Activated naive CD8-positive, alpha-beta T cell (primary cell): ENCODE measurements around the gene RFTN1.

ENCODE experiments used
- H3K27ac Mint-ChIP-seq: one replicate; pipeline ENCODE4 v1.8.0; 2021; ENCODE audit warnings: mixed read lengths
- H3K27me3 Mint-ChIP-seq: one replicate; pipeline ENCODE4 v1.8.0; 2021; ENCODE audit warnings: mixed read lengths
- H3K36me3 Mint-ChIP-seq: one replicate; pipeline ENCODE4 v1.8.0; 2021; ENCODE audit warnings: mixed read lengths
- H3K4me1 Mint-ChIP-seq: one replicate; pipeline ENCODE4 v1.8.0; 2021; ENCODE audit warnings: low read depth, mixed read lengths
- H3K4me3 Mint-ChIP-seq: one replicate; pipeline ENCODE4 v1.8.0; 2021; ENCODE audit warnings: mild to moderate bottlenecking, mixed read lengths
- H3K9me3 Mint-ChIP-seq: one replicate; pipeline ENCODE4 v1.8.0; 2021; ENCODE audit warnings: low read depth, mixed read lengths

RFTN1 gene

GRCh38 chr3:16538507-16538906 lies 25.0 kb upstream of the RFTN1 start:
- Mint-ChIP-seq H3K27ac (no peak overlapping the region), H3K4me3 (no peak overlapping the region), H3K9me3 (no peaks in the 10 kb centered on the region), H3K4me1 (no peaks in the 10 kb centered on the region), H3K36me3 (no peaks in the 10 kb centered on the region), H3K27me3 (peaks cover 4% of the 10 kb centered on the region)

GRCh38 chr3:16536996-16537395 lies 23.5 kb upstream of the RFTN1 start:
- Mint-ChIP-seq H3K4me1 (no peaks in the 10 kb centered on the region), H3K27ac (no peak overlapping the region), H3K9me3 (no peaks in the 10 kb centered on the region), H3K36me3 (no peaks in the 10 kb centered on the region), H3K4me3 (no peak overlapping the region), H3K27me3 (peaks cover 2% of the 10 kb centered on the region)

GRCh38 chr3:16536344-16536663 lies 22.8 kb upstream of the RFTN1 start:
- no peak overlapping the region for H3K4me3 Mint-ChIP-seq
- H3K27me3 Mint-ChIP-seq = peaks cover 2% of the 10 kb centered on the region

GRCh38 chr3:16534640-16535262 lies 21.3 kb upstream of the RFTN1 start:
- no peaks in the 10 kb centered on the region for H3K36me3 Mint-ChIP-seq
- H3K27me3 Mint-ChIP-seq = peaks cover 2% of the 10 kb centered on the region
- H3K9me3 Mint-ChIP-seq = no peaks in the 10 kb centered on the region
- H3K4me3 Mint-ChIP-seq = no peak overlapping the region
- H3K4me1 Mint-ChIP-seq = no peaks in the 10 kb centered on the region
- no peak overlapping the region for H3K27ac Mint-ChIP-seq

More at GRCh38 chr3:16536344-16536663, 22.8 kb upstream of the RFTN1 start:
- H3K36me3 Mint-ChIP-seq = no peaks in the 10 kb centered on the region
- no peaks in the 10 kb centered on the region for H3K9me3 Mint-ChIP-seq
- H3K27ac Mint-ChIP-seq = no peak overlapping the region
- H3K4me1 Mint-ChIP-seq = no peaks in the 10 kb centered on the region

GRCh38 chr3:16533928-16534574 lies 20.6 kb upstream of the RFTN1 start:
- H3K27me3 Mint-ChIP-seq = peaks cover 2% of the 10 kb centered on the region
- H3K9me3 Mint-ChIP-seq = no peaks in the 10 kb centered on the region
- peaks cover 4% of the 10 kb centered on the region for H3K4me1 Mint-ChIP-seq
- H3K36me3 Mint-ChIP-seq = no peaks in the 10 kb centered on the region
- H3K4me3 Mint-ChIP-seq = no peak overlapping the region
- no peak overlapping the region for H3K27ac Mint-ChIP-seq

GRCh38 chr3:16529264-16529663 lies 15.8 kb upstream of the RFTN1 start:
- Mint-ChIP-seq H3K36me3 (peaks cover 3% of the 10 kb centered on the region), H3K27ac (peak overlapping the region; percentile 61), H3K27me3 (no peaks in the 10 kb centered on the region)

GRCh38 chr3:16528581-16528993 lies 15.1 kb upstream of the RFTN1 start:
- peaks cover 12% of the 10 kb centered on the region for H3K4me1 Mint-ChIP-seq
- no peaks in the 10 kb centered on the region for H3K27me3 Mint-ChIP-seq
- no peaks in the 10 kb centered on the region for H3K9me3 Mint-ChIP-seq
- H3K36me3 Mint-ChIP-seq = peaks cover 3% of the 10 kb centered on the region
- no peak overlapping the region for H3K27ac Mint-ChIP-seq
- no peak overlapping the region for H3K4me3 Mint-ChIP-seq

More at GRCh38 chr3:16529264-16529663, 15.8 kb upstream of the RFTN1 start:
- Mint-ChIP-seq H3K9me3 (no peaks in the 10 kb centered on the region), H3K4me3 (no peak overlapping the region), H3K4me1 (peaks cover 12% of the 10 kb centered on the region)

GRCh38 chr3:16528106-16528505 lies 14.6 kb upstream of the RFTN1 start:
- Mint-ChIP-seq H3K27me3 (no peaks in the 10 kb centered on the region), H3K27ac (no peak overlapping the region), H3K9me3 (no peaks in the 10 kb centered on the region)

GRCh38 chr3:16524196-16524595 lies 10.7 kb upstream of the RFTN1 start:
- Mint-ChIP-seq H3K4me1 (peaks cover 21% of the 10 kb centered on the region), H3K9me3 (peaks cover 9% of the 10 kb centered on the region), H3K36me3 (peaks cover 7% of the 10 kb centered on the region), H3K4me3 (no peak overlapping the region), H3K27me3 (no peaks in the 10 kb centered on the region), H3K27ac (no peak overlapping the region)

More at GRCh38 chr3:16528106-16528505, 14.6 kb upstream of the RFTN1 start:
- peaks cover 3% of the 10 kb centered on the region for H3K36me3 Mint-ChIP-seq
- peaks cover 12% of the 10 kb centered on the region for H3K4me1 Mint-ChIP-seq
- H3K4me3 Mint-ChIP-seq = no peak overlapping the region

- Mint-ChIP-seq H3K36me3 (peaks cover 7% of the 10 kb centered on the region), H3K27ac (no peak overlapping the region)
Measured at GRCh38 chr3:16523778-16524177, 10.3 kb upstream of the RFTN1 start.

GRCh38 chr3:16522834-16523233 lies 9.3 kb upstream of the RFTN1 start:
- H3K9me3 Mint-ChIP-seq = peaks cover 15% of the 10 kb centered on the region
- H3K27me3 Mint-ChIP-seq = no peaks in the 10 kb centered on the region
- no peak overlapping the region for H3K4me3 Mint-ChIP-seq
- peaks cover 7% of the 10 kb centered on the region for H3K36me3 Mint-ChIP-seq
- H3K27ac Mint-ChIP-seq = peak overlapping the region; percentile 41
- H3K4me1 Mint-ChIP-seq = peaks cover 18% of the 10 kb centered on the region

More at GRCh38 chr3:16523778-16524177, 10.3 kb upstream of the RFTN1 start:
- Mint-ChIP-seq H3K4me3 (no peak overlapping the region), H3K27me3 (no peaks in the 10 kb centered on the region), H3K9me3 (peaks cover 10% of the 10 kb centered on the region), H3K4me1 (peaks cover 17% of the 10 kb centered on the region)

- Mint-ChIP-seq H3K36me3 (peaks cover 7% of the 10 kb centered on the region), H3K4me3 (no peak overlapping the region), H3K27ac (peak overlapping the region; percentile 52), H3K27me3 (no peaks in the 10 kb centered on the region), H3K9me3 (peaks cover 15% of the 10 kb centered on the region), H3K4me1 (peaks cover 25% of the 10 kb centered on the region)
Measured at GRCh38 chr3:16520970-16521881, 7.7 kb upstream of the RFTN1 start.

- H3K27ac Mint-ChIP-seq = peak overlapping the region; percentile 46
- peaks cover 15% of the 10 kb centered on the region for H3K9me3 Mint-ChIP-seq
- H3K4me3 Mint-ChIP-seq = no peak overlapping the region
- peaks cover 7% of the 10 kb centered on the region for H3K36me3 Mint-ChIP-seq
- peaks cover 31% of the 10 kb centered on the region for H3K4me1 Mint-ChIP-seq
- H3K27me3 Mint-ChIP-seq = no peaks in the 10 kb centered on the region
Measured at GRCh38 chr3:16520241-16520969, 6.9 kb upstream of the RFTN1 start.

- Mint-ChIP-seq H3K27ac (no peak overlapping the region), H3K4me1 (peaks cover 45% of the 10 kb centered on the region), H3K4me3 (no peak overlapping the region), H3K36me3 (no peaks in the 10 kb centered on the region), H3K9me3 (peaks cover 6% of the 10 kb centered on the region), H3K27me3 (no peaks in the 10 kb centered on the region)
Measured at GRCh38 chr3:16516695-16517481, 3.4 kb upstream of the RFTN1 start.
